Measurements from ENCODE around the gene ANAPC15. TPM values are rescaled to one million over a fixed set of nuclear protein-coding genes. Genes with fewer than 3 reads are reported as not detected.

The ANAPC15 gene
- total and polyA plus RNA-seq, 2 of the 13 experiments (the other 11 are each of a cell fraction or from before 2014, with no cell fraction given) = 18.8 to 25.7 TPM

DNA sequence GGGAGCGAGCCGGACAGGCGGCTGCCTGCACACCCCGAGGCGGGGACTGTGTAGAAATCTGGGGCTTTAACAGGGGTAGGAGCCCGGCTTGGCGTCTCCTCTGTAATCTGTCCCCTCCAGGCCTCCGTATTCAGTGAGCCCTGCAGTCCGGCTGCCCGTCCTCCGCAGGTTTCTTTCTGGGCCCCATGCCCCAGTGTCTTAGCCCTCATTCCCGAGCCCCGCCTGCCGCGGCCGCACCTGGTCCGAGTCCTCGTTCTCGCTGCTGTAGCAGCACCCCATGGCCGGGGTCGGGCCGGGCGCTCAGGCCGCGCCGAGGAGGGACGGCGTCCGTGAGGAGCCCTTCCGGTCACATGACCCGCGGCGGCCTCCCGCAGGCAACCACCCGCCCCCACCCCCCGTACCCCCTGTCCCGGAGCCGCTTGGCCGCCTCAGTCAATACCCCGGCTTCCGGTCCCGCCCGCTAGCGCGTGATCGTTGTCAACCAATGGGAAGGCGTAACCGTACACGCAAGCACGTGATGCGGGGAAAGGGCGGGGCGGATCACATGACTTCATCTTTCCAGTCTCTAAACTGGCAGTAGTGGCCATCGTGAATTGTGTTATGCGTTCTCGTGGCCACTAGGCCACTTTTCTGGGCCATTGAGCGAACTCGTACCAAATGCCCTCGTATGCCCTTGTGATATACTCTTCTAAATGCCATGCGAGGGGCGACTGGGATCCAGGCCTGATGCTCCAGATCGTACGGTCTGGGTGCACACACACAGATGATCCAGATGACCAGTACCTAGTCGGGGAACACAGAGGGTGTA, 9.3 kb downstream of the ANAPC15 start, which contains the start of gene LAMTOR1 (continued):
- TF ChIP-seq KAT7 (CRISPR knock-in tag; IDR thresholded peaks at IDR 0.05; ENCODE audit: borderline replicate concordance) (peak; percentile 84; the same call in 1 of the 2 replicates), ZNF335 (CRISPR knock-in tag; IDR thresholded peaks at IDR 0.05) (no peak), MAF1 (CRISPR knock-in tag; IDR thresholded peaks at IDR 0.05; ENCODE audit: borderline replicate concordance) (no peak), KDM1A (CRISPR knock-in tag; IDR thresholded peaks at IDR 0.05) (no peak), NFIC (IDR thresholded peaks at IDR 0.05; ENCODE audit: low read length) (no peak), SALL1 (CRISPR knock-in tag; IDR thresholded peaks at IDR 0.05) (peak; percentile 62), CC2D1A (CRISPR knock-in tag; IDR thresholded peaks at IDR 0.05) (no peak), ZNF674 (CRISPR knock-in tag; IDR thresholded peaks at IDR 0.05; ENCODE audit: low read depth) (no peak), ZNF101 (CRISPR knock-in tag; IDR thresholded peaks at IDR 0.05; ENCODE audit: borderline replicate concordance, low read depth) (no peak), KLF11 (CRISPR knock-in tag; IDR thresholded peaks at IDR 0.05) (no peak), ZNF792 (CRISPR knock-in tag; IDR thresholded peaks at IDR 0.05) (0 out of 2 replicates have a peak, but pooled peaks have one; percentile 20), ZNF251 (CRISPR knock-in tag; IDR thresholded peaks at IDR 0.05) (no peak), PRMT3 (CRISPR knock-in tag; IDR thresholded peaks at IDR 0.05; ENCODE audit: borderline replicate concordance, low read depth) (no peak)
- TF ChIP-seq, protein P1, sequence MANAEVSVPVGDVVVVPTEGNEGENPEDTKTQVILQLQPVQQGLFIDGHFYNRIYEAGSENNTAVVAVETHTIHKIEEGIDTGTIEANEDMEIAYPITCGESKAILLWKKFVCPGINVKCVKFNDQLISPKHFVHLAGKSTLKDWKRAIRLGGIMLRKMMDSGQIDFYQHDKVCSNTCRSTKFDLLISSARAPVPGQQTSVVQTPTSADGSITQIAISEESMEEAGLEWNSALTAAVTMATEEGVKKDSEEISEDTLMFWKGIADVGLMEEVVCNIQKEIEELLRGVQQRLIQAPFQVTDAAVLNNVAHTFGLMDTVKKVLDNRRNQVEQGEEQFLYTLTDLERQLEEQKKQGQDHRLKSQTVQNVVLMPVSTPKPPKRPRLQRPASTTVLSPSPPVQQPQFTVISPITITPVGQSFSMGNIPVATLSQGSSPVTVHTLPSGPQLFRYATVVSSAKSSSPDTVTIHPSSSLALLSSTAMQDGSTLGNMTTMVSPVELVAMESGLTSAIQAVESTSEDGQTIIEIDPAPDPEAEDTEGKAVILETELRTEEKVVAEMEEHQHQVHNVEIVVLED (CRISPR knock-in tag; IDR thresholded peaks at IDR 0.05; ENCODE audit: borderline replicate concordance) = peak; percentile 76; the same call in 1 of the 2 replicates
- TF ChIP-seq, protein P2, sequence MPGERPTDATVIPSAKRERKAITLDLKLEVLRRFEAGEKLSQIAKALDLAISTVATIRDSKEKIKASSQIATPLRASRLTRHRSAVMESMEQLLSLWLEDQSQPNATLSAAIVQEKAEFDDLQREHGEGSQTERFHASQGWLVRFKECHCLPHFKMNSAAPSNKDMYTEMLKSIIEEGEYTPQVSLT (CRISPR knock-in tag; IDR thresholded peaks at IDR 0.05; ENCODE audit: borderline replicate concordance, low read depth) = no peak
- TF ChIP-seq, protein P3, sequence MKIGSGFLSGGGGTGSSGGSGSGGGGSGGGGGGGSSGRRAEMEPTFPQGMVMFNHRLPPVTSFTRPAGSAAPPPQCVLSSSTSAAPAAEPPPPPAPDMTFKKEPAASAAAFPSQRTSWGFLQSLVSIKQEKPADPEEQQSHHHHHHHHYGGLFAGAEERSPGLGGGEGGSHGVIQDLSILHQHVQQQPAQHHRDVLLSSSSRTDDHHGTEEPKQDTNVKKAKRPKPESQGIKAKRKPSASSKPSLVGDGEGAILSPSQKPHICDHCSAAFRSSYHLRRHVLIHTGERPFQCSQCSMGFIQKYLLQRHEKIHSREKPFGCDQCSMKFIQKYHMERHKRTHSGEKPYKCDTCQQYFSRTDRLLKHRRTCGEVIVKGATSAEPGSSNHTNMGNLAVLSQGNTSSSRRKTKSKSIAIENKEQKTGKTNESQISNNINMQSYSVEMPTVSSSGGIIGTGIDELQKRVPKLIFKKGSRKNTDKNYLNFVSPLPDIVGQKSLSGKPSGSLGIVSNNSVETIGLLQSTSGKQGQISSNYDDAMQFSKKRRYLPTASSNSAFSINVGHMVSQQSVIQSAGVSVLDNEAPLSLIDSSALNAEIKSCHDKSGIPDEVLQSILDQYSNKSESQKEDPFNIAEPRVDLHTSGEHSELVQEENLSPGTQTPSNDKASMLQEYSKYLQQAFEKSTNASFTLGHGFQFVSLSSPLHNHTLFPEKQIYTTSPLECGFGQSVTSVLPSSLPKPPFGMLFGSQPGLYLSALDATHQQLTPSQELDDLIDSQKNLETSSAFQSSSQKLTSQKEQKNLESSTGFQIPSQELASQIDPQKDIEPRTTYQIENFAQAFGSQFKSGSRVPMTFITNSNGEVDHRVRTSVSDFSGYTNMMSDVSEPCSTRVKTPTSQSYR (CRISPR knock-in tag; IDR thresholded peaks at IDR 0.05; ENCODE audit: borderline replicate concordance) = peak; percentile 57; the same call in 1 of the 2 replicates
- TF ChIP-seq, protein P4, sequence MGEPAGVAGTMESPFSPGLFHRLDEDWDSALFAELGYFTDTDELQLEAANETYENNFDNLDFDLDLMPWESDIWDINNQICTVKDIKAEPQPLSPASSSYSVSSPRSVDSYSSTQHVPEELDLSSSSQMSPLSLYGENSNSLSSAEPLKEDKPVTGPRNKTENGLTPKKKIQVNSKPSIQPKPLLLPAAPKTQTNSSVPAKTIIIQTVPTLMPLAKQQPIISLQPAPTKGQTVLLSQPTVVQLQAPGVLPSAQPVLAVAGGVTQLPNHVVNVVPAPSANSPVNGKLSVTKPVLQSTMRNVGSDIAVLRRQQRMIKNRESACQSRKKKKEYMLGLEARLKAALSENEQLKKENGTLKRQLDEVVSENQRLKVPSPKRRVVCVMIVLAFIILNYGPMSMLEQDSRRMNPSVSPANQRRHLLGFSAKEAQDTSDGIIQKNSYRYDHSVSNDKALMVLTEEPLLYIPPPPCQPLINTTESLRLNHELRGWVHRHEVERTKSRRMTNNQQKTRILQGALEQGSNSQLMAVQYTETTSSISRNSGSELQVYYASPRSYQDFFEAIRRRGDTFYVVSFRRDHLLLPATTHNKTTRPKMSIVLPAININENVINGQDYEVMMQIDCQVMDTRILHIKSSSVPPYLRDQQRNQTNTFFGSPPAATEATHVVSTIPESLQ (CRISPR knock-in tag; conservative IDR thresholded peaks at IDR 0.05) = no peak
- TF ChIP-seq, protein P5, sequence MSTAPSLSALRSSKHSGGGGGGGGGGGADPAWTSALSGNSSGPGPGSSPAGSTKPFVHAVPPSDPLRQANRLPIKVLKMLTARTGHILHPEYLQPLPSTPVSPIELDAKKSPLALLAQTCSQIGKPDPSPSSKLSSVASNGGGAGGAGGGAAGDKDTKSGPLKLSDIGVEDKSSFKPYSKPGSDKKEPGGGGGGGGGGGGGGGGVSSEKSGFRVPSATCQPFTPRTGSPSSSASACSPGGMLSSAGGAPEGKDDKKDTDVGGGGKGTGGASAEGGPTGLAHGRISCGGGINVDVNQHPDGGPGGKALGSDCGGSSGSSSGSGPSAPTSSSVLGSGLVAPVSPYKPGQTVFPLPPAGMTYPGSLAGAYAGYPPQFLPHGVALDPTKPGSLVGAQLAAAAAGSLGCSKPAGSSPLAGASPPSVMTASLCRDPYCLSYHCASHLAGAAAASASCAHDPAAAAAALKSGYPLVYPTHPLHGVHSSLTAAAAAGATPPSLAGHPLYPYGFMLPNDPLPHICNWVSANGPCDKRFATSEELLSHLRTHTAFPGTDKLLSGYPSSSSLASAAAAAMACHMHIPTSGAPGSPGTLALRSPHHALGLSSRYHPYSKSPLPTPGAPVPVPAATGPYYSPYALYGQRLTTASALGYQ (CRISPR knock-in tag; IDR thresholded peaks at IDR 0.05) = no peak
- TF ChIP-seq, protein P6, sequence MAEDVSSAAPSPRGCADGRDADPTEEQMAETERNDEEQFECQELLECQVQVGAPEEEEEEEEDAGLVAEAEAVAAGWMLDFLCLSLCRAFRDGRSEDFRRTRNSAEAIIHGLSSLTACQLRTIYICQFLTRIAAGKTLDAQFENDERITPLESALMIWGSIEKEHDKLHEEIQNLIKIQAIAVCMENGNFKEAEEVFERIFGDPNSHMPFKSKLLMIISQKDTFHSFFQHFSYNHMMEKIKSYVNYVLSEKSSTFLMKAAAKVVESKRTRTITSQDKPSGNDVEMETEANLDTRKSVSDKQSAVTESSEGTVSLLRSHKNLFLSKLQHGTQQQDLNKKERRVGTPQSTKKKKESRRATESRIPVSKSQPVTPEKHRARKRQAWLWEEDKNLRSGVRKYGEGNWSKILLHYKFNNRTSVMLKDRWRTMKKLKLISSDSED (CRISPR knock-in tag; IDR thresholded peaks at IDR 0.05) = no peak
